ENCODE measurements around the gene DOCK8. TPM values are rescaled to one million over a fixed set of nuclear protein-coding genes. Genes with fewer than 3 reads are reported as not detected.

Gene DOCK8
- total RNA-seq, 1 donor from 2014 or later, result 4.4 TPM

DNA sequence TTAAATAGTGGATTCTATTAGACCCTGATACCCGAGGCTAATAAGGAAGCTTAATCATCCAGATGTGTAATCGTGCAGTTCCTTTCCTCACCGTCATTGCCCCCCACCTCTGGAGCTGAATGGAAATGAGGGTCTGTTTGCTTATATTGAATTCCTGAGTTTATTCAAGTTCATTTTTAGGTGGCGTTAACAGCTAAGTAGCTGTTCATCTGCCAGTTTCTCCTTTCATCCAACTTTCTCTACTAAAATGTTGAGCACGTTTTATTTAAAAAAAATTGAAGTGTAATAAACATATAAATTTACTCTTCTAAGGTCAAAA is 291.0 kb downstream of the DOCK8 start:
- Histone ChIP-seq H3K27me3 (ENCODE audit: insufficient read depth, low read length) (peaks cover 23% of the 10 kb centered on the region), H2AFZ (ENCODE audit: low read depth, low read length) (peak overlapping the region; percentile 60), H3K9ac (ENCODE audit: low read length) (no peak overlapping the region), H3K4me1 (ENCODE audit: insufficient read depth, low read length) (peaks cover 9% of the 10 kb centered on the region), H3K4me3 (ENCODE audit: insufficient read depth, low read depth, low read length) (no peak overlapping the region), H3K36me3 (ENCODE audit: insufficient read depth, low read length) (no peaks in the 10 kb centered on the region), H3K27ac (ENCODE audit: low read depth, low read length) (no peak overlapping the region), H3K79me2 (ENCODE audit: insufficient read depth, low read length) (no peaks in the 10 kb centered on the region), H4K20me1 (ENCODE audit: insufficient read depth, low read length) (no peaks in the 10 kb centered on the region), H3K4me2 (ENCODE audit: low read length) (peak overlapping the region; percentile 87), H3K9me3 (ENCODE audit: insufficient read depth, low read depth, low read length) (no peaks in the 10 kb centered on the region)
- H3K9me3 Mint-ChIP-seq (ENCODE audit: unreplicated experiment), result no peaks in the 10 kb centered on the region
- TF ChIP-seq CTCF (IDR thresholded peaks at IDR 0.05; ENCODE audit: insufficient read depth, low read depth, low read length) (no peak), EZH2 (IDR thresholded peaks at IDR 0.05; ENCODE audit: insufficient read depth, low read length) (no peak)
- H3K4me3 Mint-ChIP-seq (ENCODE audit: unreplicated experiment), result peak overlapping the region; percentile 88
- no peaks in the 10 kb centered on the region for H3K27me3 Mint-ChIP-seq (ENCODE audit: low read depth, unreplicated experiment)
- DNase-seq (ENCODE audit: low read depth) (no peak), FAIRE-seq (no peak)
- no peaks in the 10 kb centered on the region for H3K36me3 Mint-ChIP-seq (ENCODE audit: low read depth, unreplicated experiment)
- H3K27ac Mint-ChIP-seq (ENCODE audit: unreplicated experiment), result no peak overlapping the region
- peaks cover 2% of the 10 kb centered on the region for H3K4me1 Mint-ChIP-seq (ENCODE audit: low read depth, unreplicated experiment)

DNA sequence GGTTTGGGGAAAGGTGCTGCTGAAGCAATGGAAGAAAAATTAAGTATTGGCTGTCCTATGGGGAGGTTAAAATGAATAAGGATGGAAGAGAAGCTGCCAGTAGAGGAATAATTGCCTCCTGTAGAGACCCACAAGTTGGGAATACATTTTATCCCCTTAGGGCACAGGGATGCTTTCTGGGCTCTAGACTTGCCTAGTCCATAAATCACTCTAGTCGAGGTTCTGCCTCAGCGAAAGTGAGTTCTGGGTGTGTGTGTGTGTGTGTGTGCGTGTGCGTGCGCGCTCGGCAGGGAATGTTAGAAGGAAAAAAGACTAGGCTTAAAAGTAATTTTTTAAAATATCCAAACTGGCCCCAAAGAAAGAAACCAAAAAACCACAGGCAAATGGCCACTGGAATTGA is 291.6 kb downstream of the DOCK8 start:
- H3K36me3 Mint-ChIP-seq (ENCODE audit: low read depth, unreplicated experiment), result no peaks in the 10 kb centered on the region

More for the DNA sequence above, 291.6 kb downstream of the DOCK8 start:
- Histone ChIP-seq H3K27me3 (ENCODE audit: insufficient read depth, low read length) (peaks cover 23% of the 10 kb centered on the region), H3K36me3 (ENCODE audit: insufficient read depth, low read length) (no peaks in the 10 kb centered on the region), H4K20me1 (ENCODE audit: insufficient read depth, low read length) (no peaks in the 10 kb centered on the region), H3K9me3 (ENCODE audit: insufficient read depth, low read depth, low read length) (no peaks in the 10 kb centered on the region), H3K4me1 (ENCODE audit: insufficient read depth, low read length) (peaks cover 9% of the 10 kb centered on the region), H3K4me2 (ENCODE audit: low read length) (no peak overlapping the region), H2AFZ (ENCODE audit: low read depth, low read length) (no peak overlapping the region), H3K79me2 (ENCODE audit: insufficient read depth, low read length) (no peaks in the 10 kb centered on the region), H3K9ac (ENCODE audit: low read length) (no peak overlapping the region), H3K4me3 (ENCODE audit: insufficient read depth, low read depth, low read length) (no peak overlapping the region), H3K27ac (ENCODE audit: low read depth, low read length) (no peak overlapping the region)
- Mint-ChIP-seq H3K4me3 (ENCODE audit: unreplicated experiment) (peak overlapping the region; percentile 35), H3K27ac (ENCODE audit: unreplicated experiment) (no peak overlapping the region), H3K27me3 (ENCODE audit: low read depth, unreplicated experiment) (no peaks in the 10 kb centered on the region), H3K4me1 (ENCODE audit: low read depth, unreplicated experiment) (peaks cover 2% of the 10 kb centered on the region), H3K9me3 (ENCODE audit: unreplicated experiment) (no peaks in the 10 kb centered on the region)
- DNase-seq (ENCODE audit: low read depth) (no peak), FAIRE-seq (no peak)
- TF ChIP-seq CTCF (IDR thresholded peaks at IDR 0.05; ENCODE audit: insufficient read depth, low read depth, low read length) (no peak), EZH2 (IDR thresholded peaks at IDR 0.05; ENCODE audit: insufficient read depth, low read length) (no peak)
